IMR-90 (cell line): ENCODE results near the gene CCSER2. TPM values are rescaled to one million over a fixed set of nuclear protein-coding genes. Genes with fewer than 3 reads are reported as not detected.

ENCODE experiments used
- ATAC-seq: fragments of 200-7000 bp; cut with Tn5 transposase; 2 replicates; pipeline ENCODE4 v1.9.1; 2020; ENCODE audit warnings: low read depth, mild to moderate bottlenecking, moderate library complexity
- BruUV-seq: library from RNA; stranded (reverse); fragments of 400-500 nt; replicated peaks from 2 replicates; lab custom pipeline; 2021; lab: Mats Ljungman, UMichigan
- CTCF ChIA-PET: fragments of 300-600 bp; formaldehyde crosslinking; extraction: SDS; loops from one replicate; lab custom pipeline; 2021; ENCODE audit warnings: antibody characterized with exemption; lab: Yijun Ruan, JAX
- POLR2A ChIA-PET: fragments of 300-600 bp; sonication (Branson Sonifier 250); formaldehyde crosslinking; loops from one replicate; lab custom pipeline; 2022; ENCODE audit warnings: antibody characterized with exemption; ENCODE audit not compliant: unreplicated experiment; lab: Charles Lee
- DNase-seq: peaks from one replicate; pipeline ENCODE4 v3.0.0; 2013
- H2AFZ ChIP-seq: replicated peaks from 2 replicates; pipeline ENCODE3; 2013; ENCODE audit warnings: low read length, mild to moderate bottlenecking; ENCODE audit not compliant: poor library complexity
- H2AK5ac ChIP-seq: 2 replicates; pipeline ENCODE4 v1.6.1; 2013; ENCODE audit warnings: low read depth, low read length, inconsistent platforms
- H2AK9ac ChIP-seq: replicated peaks from 2 replicates; pipeline ENCODE3; 2013; ENCODE audit warnings: mild to moderate bottlenecking, low read depth, low read length, moderate library complexity; ENCODE audit not compliant: poor library complexity
- H2BK120ac ChIP-seq: 2 replicates; pipeline ENCODE4 v1.6.1; 2013; ENCODE audit warnings: low read depth, low read length, inconsistent platforms
- H2BK15ac ChIP-seq: 3 replicates; pipeline ENCODE4 v1.6.1; 2013; ENCODE audit warnings: low read depth, low read length, inconsistent platforms
- H2BK20ac ChIP-seq: 2 replicates; pipeline ENCODE4 v1.6.1; 2013; ENCODE audit warnings: low read depth, mild to moderate bottlenecking, inconsistent platforms, low read length, moderate library complexity
- H2BK5ac ChIP-seq: 2 replicates; pipeline ENCODE4 v1.6.1; 2013; ENCODE audit warnings: mild to moderate bottlenecking, low read depth, low read length, inconsistent platforms; ENCODE audit not compliant: poor library complexity, severe bottlenecking
- H3K14ac ChIP-seq: replicated peaks from 2 replicates; pipeline ENCODE4 v1.6.1; 2013; ENCODE audit warnings: low read depth, low read length, inconsistent platforms
- H3K18ac ChIP-seq: 2 replicates; pipeline ENCODE4 v1.6.1; 2013; ENCODE audit warnings: low read depth, low read length, control low read depth
- H3K23ac ChIP-seq: 2 replicates; pipeline ENCODE4 v1.6.1; 2013; ENCODE audit warnings: low read depth, low read length, inconsistent platforms
- H3K27ac ChIP-seq: 2 replicates; pipeline ENCODE4 v1.5.1; 2013; ENCODE audit warnings: mild to moderate bottlenecking, control low read depth, low read length; ENCODE audit not compliant: insufficient read depth
- H3K27me3 ChIP-seq: 2 replicates; pipeline ENCODE4 v1.6.1; 2013; ENCODE audit warnings: low read length; ENCODE audit not compliant: control insufficient read depth, insufficient read depth
- H3K36me3 ChIP-seq: 2 replicates; pipeline ENCODE4 v1.6.1; 2013; ENCODE audit warnings: low read length, mixed read lengths; ENCODE audit not compliant: control insufficient read depth, insufficient read depth
- H3K4ac ChIP-seq: 2 replicates; pipeline ENCODE4 v1.6.1; 2013; ENCODE audit warnings: low read depth, low read length, inconsistent platforms
- H3K4me1 ChIP-seq: 2 replicates; pipeline ENCODE4 v1.6.1; 2013; ENCODE audit warnings: low read length, mixed read lengths; ENCODE audit not compliant: control insufficient read depth, insufficient read depth
- H3K4me2 ChIP-seq: 2 replicates; pipeline ENCODE4 v1.6.1; 2013; ENCODE audit warnings: low read depth, mild to moderate bottlenecking, control low read depth, low read length, moderate library complexity
- H3K4me3 ChIP-seq: 2 replicates; pipeline ENCODE4 v1.5.1; 2013; ENCODE audit warnings: low read depth, mild to moderate bottlenecking, control low read depth, low read length, moderate library complexity; ENCODE audit not compliant: insufficient read depth
- H3K56ac ChIP-seq: 2 replicates; pipeline ENCODE4 v1.6.1; 2013; ENCODE audit warnings: low read length, inconsistent platforms; ENCODE audit not compliant: insufficient read depth; ENCODE audit errors: extremely low read depth
- H3K79me1 ChIP-seq, 2 experiments: 2 replicates each; pipeline ENCODE4 v1.6.1; 2013; ENCODE audit warnings: low read length in 2 of 2, inconsistent platforms in 1 of 2, low read depth in 1 of 2
- H3K9ac ChIP-seq: 2 replicates; pipeline ENCODE4 v1.6.1; 2013; ENCODE audit warnings: low read depth, low read length, control low read depth
- H3K9me1 ChIP-seq: 2 replicates; pipeline ENCODE4 v1.6.1; 2013; ENCODE audit warnings: low read length, inconsistent platforms; ENCODE audit not compliant: insufficient read depth
- H3K9me3 ChIP-seq: 2 replicates; pipeline ENCODE4 v1.6.1; 2013; ENCODE audit warnings: low read length; ENCODE audit not compliant: control insufficient read depth, insufficient read depth
- H4K20me1 ChIP-seq: 2 replicates; pipeline ENCODE4 v1.6.1; 2013; ENCODE audit warnings: low read length, inconsistent platforms; ENCODE audit not compliant: insufficient read depth
- H4K5ac ChIP-seq: 2 replicates; pipeline ENCODE4 v1.6.1; 2013; ENCODE audit warnings: mild to moderate bottlenecking, low read depth, low read length, control low read depth
- H4K8ac ChIP-seq, 2 experiments: 2 replicates each; pipeline ENCODE4 v1.6.1; 2013; ENCODE audit warnings: low read depth in 2 of 2, low read length in 2 of 2, control low read depth in 1 of 2, inconsistent platforms in 1 of 2
- H4K91ac ChIP-seq: 2 replicates; pipeline ENCODE4 v1.6.1; 2013; ENCODE audit warnings: low read depth, low read length, inconsistent platforms; ENCODE audit not compliant: insufficient read depth
- BHLHE40 ChIP-seq: fragments of 150-350 bp; IDR thresholded peaks from 2 replicates; pipeline ENCODE4 v1.6.1; 2016; ENCODE audit warnings: mild to moderate bottlenecking, low read depth, low read length
- CTCF ChIP-seq: conservative IDR thresholded peaks from 2 replicates; pipeline ENCODE4 v1.5.1; 2012; ENCODE audit warnings: mild to moderate bottlenecking, low read depth, low read length, improper control_type of control experiment
- ELK1 ChIP-seq: fragments of 150-350 bp; IDR thresholded peaks from 2 replicates; pipeline ENCODE4 v1.6.1; 2016; ENCODE audit warnings: low read depth, mild to moderate bottlenecking, low read length, moderate library complexity, borderline replicate concordance
- FOS ChIP-seq: fragments of 150-350 bp; IDR thresholded peaks from 2 replicates; pipeline ENCODE4 v1.6.1; 2016; ENCODE audit warnings: low read depth, low read length
- MAFK ChIP-seq: IDR thresholded peaks from 2 replicates; pipeline ENCODE4 v1.6.1; 2012; ENCODE audit warnings: low read depth, low read length, improper control_type of control experiment
- RFX5 ChIP-seq: IDR thresholded peaks from 2 replicates; pipeline ENCODE4 v1.8.0; 2012; ENCODE audit warnings: low read depth, mild to moderate bottlenecking, low read length, moderate library complexity
- SMC3 ChIP-seq: fragments of 150-350 bp; IDR thresholded peaks from 2 replicates; pipeline ENCODE4 v1.6.1; 2016; ENCODE audit warnings: low read depth, mild to moderate bottlenecking, antibody characterized with exemption, low read length, moderate library complexity
- WGBS, 2 experiments: methylation state at CpG; one replicate each; pipeline versions ENCODE4 v1.1.5 to v1.1.7; 2013; ENCODE audit warnings: missing lambda C conversion rate in 2 of 2; ENCODE audit not compliant: insufficient read length in 1 of 2; ENCODE audit errors: extremely low coverage in 2 of 2; 5-methylcytosine and 5-hydroxymethylcytosine counted together
- dilution Hi-C: fragments of 300-500 bp; cut with HindIII; formaldehyde crosslinking; loops from one replicate; pipeline ENCODE4 v1.14.3; 2018; ENCODE audit warnings: low sequenced_read_pairs; ENCODE audit not compliant: unreplicated experiment
- in situ Hi-C: fragments of 300-500 bp; cut with MboI; formaldehyde crosslinking; loops from 3 replicates; pipeline ENCODE4 v1.14.3; 2019; ENCODE audit warnings: low sequenced_read_pairs, inconsistent platforms, mixed read lengths
- intact Hi-C: fragments of 100-400 bp; cut with micrococcal nuclease; formaldehyde crosslinking; loops from 2 replicates; pipeline ENCODE4 v1.10.0; 2022
- polyA plus RNA-seq, 3 experiments: library from polyadenylated mRNA; depleted of rRNA; stranded (reverse); fragments of >200 nt; gene quantifications; 2 replicates each; pipeline ENCODE4 v1.2.3, GENCODE V29; 2012; ENCODE audit warnings: low replicate concordance in 1 of 3
- total RNA-seq: library from RNA; depleted of rRNA; stranded (reverse); fragments of >200 nt; gene quantifications from 2 replicates; pipeline ENCODE4 v1.2.3, GENCODE V29; 2012

CCSER2 gene
- total and polyA plus RNA-seq, 2 of the 4 experiments (the other 2 are of a cell fraction), result 20.4 to 31.7 TPM

- no CpG with 5 or more reads among the region's 3 CpGs for WGBS, 2 experiments
- H2BK15ac ChIP-seq, result no peak overlapping the region
- H2BK120ac ChIP-seq, result no peak overlapping the region
- H3K4me3 ChIP-seq, result no peak overlapping the region
- no peak overlapping the region for H4K5ac ChIP-seq
- peaks cover 15 to 68% of the 10 kb centered on the region in 2 experiments; a peak in 3 of 4 replicates for H3K79me1 ChIP-seq
- no peak overlapping the region for H3K27ac ChIP-seq
- H2AK5ac ChIP-seq, result no peak overlapping the region
- in situ Hi-C loops (no loop called here), intact Hi-C loops (no loop called here), dilution Hi-C loops (no loop called here)
- H3K4me1 ChIP-seq, result peaks cover 10% of the 10 kb centered on the region
- H2BK5ac ChIP-seq, result no peak overlapping the region
- CTCF ChIA-PET, result no interaction called here
- 0 out of 2 replicates have a peak overlapping the region, but pooled peaks have one; percentile 16 for H3K23ac ChIP-seq
- H3K9me3 ChIP-seq, result no peaks in the 10 kb centered on the region
- H4K91ac ChIP-seq, result no peak overlapping the region
- DNase-seq, result no peak
- no peak for TF ChIP-seq SMC3
- TF ChIP-seq FOS, result no peak
- no peak for TF ChIP-seq ELK1
- TF ChIP-seq BHLHE40, result no peak
- no peak for TF ChIP-seq MAFK
- no peak for TF ChIP-seq CTCF
- no peak for TF ChIP-seq RFX5
- no peak overlapping the region for H3K4me2 ChIP-seq
- no peak overlapping the region for H2BK20ac ChIP-seq
- H3K56ac ChIP-seq, result no peak overlapping the region
- no TSS peak for BruUV-seq
- no peaks in the 10 kb centered on the region for H3K36me3 ChIP-seq
- H3K18ac ChIP-seq, result no peak overlapping the region
- no peak overlapping the region for H2AK9ac ChIP-seq
- no peak overlapping the region for H2AFZ ChIP-seq
- no peak overlapping the region for H3K9ac ChIP-seq
- no peaks in the 10 kb centered on the region for H3K27me3 ChIP-seq
- no peak overlapping the region for H3K4ac ChIP-seq
- H3K14ac ChIP-seq, result no peak overlapping the region
- peaks cover 28% of the 10 kb centered on the region for H3K9me1 ChIP-seq
- ATAC-seq, result no peak
- H4K20me1 ChIP-seq, result peaks cover 68% of the 10 kb centered on the region
- POLR2A ChIA-PET, result no interaction called here
- no peak overlapping the region for H4K8ac ChIP-seq
Observed at GRCh38 chr10:84335516-84335915, 7.1 kb downstream of the CCSER2 start.
